Upper lobe of left lung (tissue), 4 donors: ENCODE measurements around the gene RFC4.

Experiments
- POLR2A ChIP-seq, 4 donors: fragments of 450-650 bp; IDR thresholded peaks; one replicate each; pipeline ENCODE4 v1.5.1; 2016 to 2017; ENCODE audit warnings: antibody characterized with exemption in 4 of 4, mild to moderate bottlenecking in 2 of 4
- TF ChIP-seq, protein P1 (sequence below), 6 experiments: fragments of 450-650 bp in 4 of 6; fragments of 200-600 bp in 2 of 6; sonication (generic) in 2 of 6; IDR thresholded peaks; one replicate each; pipeline ENCODE4 v1.5.1; 2016 to 2019; ENCODE audit warnings: antibody characterized with exemption in 6 of 6

DNA sequence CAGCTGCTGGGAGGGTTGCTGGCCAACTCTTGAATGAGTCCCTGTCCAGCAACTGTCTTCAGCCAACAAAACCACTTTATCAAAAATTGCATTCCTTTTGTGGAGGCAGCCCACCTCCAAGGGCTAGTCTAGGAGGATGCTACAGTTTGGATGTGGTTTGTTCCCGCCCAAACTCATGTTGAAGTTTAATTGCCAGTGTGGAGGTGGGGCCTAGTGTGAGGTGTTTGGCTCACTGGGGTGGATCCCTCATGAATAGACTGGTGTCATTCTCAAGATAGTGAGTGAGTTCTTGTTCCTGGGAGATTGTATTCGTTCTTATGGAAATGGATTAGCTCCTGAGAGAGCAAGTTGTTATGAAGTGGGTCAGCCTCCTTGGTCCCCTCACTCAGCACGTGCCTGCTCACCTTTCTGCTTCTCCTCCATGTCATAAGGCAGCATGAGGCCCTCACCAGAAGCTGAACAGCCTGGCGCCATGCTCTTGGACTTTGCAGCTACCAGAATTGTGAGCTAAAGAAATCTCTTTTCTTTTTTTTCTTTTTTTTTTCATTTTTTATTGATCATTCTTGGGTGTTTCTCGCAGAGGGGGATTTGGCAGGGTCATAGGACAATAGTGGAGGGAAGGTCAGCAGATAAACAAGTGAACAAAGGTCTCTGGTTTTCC is 4.2 kb upstream of the RFC4 start:
- TF ChIP-seq, protein P1, sequence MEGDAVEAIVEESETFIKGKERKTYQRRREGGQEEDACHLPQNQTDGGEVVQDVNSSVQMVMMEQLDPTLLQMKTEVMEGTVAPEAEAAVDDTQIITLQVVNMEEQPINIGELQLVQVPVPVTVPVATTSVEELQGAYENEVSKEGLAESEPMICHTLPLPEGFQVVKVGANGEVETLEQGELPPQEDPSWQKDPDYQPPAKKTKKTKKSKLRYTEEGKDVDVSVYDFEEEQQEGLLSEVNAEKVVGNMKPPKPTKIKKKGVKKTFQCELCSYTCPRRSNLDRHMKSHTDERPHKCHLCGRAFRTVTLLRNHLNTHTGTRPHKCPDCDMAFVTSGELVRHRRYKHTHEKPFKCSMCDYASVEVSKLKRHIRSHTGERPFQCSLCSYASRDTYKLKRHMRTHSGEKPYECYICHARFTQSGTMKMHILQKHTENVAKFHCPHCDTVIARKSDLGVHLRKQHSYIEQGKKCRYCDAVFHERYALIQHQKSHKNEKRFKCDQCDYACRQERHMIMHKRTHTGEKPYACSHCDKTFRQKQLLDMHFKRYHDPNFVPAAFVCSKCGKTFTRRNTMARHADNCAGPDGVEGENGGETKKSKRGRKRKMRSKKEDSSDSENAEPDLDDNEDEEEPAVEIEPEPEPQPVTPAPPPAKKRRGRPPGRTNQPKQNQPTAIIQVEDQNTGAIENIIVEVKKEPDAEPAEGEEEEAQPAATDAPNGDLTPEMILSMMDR (IDR thresholded peaks at IDR 0.05) = no peak
- no peak for TF ChIP-seq POLR2A (IDR thresholded peaks at IDR 0.05)
